ENCODE results near the gene EVA1C. TPM values are rescaled to one million over a fixed set of nuclear protein-coding genes. Genes with fewer than 3 reads are reported as not detected.
"Not testable (repeated sequence)": the region's sequence is repeated elsewhere in the genome, so short reads cannot be mapped to it uniquely, and the experiment has no call there.

Gene EVA1C
- total RNA-seq, 1 experiment from 2014 or later = 46.5 TPM

DNA sequence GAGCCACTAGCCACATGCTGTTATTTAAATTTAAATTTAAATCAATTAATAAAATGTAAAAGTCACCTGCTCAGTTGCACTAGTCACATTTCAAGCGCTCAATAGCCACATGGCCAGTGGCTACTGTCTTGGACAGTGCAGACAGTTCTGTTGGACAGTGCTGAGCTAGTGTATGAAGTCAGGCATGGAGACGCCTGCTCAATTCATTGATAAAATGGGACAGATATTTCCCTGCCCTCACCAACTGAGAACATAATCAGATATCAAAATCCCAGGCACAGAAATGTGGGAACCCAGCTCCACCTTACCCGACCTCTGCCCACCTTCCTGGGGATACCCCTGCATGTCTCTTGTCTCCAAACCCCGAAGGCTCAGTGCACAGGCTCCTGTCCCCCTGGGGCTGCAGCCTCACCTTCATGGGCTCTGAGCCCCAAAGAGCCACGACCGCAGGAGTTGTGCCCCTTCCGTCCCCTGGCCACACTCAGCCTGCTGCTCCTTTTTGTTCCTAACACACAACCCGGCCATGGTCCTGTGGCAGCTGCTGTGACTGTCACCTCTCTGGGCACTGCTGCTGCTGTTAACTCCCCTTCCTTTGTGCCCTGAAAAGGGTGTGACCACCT, 109.3 kb downstream of the EVA1C start:
- DNase-seq (ENCODE audit: extremely low read depth, low read depth) = no peak

GRCh38 chr21:32523463-32523862, 111.0 kb downstream of the EVA1C start:
- no peak for DNase-seq (ENCODE audit: extremely low read depth, low read depth)

GRCh38 chr21:32523988-32524719, 111.6 kb downstream of the EVA1C start:
- DNase-seq (ENCODE audit: extremely low read depth, low read depth) = peak; percentile 42

DNA sequence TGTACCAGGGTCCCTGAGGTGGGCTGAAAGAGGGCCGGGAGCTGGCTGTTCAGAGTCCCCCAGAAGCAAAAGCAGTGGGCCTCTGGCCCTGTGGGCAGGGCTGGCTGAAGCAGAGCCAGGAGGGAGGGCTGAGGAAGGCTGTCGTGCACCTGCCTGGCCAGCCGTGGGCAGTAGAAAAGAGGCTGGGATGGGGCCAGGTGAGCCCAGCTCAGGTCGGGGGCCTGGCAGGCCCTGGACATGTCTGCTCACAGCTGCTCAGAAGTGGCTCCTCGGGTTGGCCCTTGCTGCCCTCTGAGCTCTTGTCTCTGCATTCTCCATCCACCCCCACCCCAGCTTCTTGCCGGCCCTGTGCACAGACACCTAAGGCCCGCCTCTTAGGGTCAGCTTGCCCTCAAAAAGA, 112.8 kb downstream of the EVA1C start:
- DNase-seq (ENCODE audit: extremely low read depth, low read depth) = no peak

DNA sequence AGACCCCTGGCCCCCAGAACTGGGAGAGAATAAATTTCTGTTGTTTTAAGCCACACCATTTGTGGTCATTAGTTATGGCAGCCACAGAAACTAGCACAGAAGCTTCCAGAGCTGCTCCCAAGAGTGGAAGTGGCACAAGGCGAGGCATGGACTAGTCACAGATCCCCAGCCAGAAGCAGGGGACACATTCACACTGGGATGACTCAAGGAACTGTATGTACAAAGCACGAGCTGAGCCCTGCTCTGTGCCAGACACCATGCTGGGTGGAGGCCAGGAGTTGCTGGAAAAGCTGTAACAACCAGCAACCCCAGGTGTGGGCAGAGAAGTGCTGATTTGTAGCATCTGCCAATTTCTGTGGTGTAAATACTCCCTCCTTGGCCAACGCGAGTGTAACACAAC, 117.2 kb downstream of the EVA1C start:
- no peak for DNase-seq (ENCODE audit: extremely low read depth, low read depth)

DNA sequence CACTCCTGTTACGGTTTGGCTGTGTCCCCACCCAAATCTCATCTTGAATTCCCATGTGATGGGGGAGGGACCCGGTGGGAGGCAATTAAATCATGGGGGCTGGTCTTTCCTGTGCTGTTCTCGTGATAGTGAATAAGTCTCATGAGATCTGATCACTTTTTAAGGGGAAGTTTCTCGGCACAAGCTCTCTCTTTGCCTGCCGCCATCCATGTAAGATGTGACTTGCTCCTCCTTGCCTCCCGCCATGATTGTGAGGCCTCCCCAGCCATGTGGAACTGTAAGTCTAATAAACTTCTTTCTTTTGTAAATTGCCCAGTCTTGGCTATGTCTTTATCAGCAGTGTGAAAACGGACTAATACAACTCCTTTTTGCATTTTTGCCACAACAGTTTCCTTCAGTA, 118.3 kb downstream of the EVA1C start:
- not testable (repeated sequence) for DNase-seq (ENCODE audit: extremely low read depth, low read depth)

DNA sequence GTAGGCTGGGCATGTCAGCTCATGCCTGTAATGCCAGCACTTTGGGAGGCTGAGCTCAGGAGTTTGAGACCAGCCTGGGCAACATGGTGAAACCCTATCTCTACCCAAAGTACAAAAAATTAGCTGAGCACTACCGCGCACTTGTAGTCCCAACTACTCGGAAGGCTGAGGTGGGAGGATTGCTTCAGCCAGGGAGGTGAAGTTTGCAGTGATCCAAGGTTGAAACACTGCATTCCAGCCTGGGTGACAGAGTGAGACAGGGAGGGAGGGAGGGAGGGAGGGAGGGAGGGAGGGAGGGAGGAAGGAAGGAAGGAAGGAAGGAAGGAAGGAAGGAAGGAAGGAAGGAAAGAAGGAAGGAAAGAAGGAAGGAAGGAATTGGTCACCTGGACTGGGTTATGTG, 119.1 kb downstream of the EVA1C start:
- not testable (repeated sequence) for DNase-seq (ENCODE audit: extremely low read depth, low read depth)

- no peak for DNase-seq (ENCODE audit: extremely low read depth, low read depth)
Measured at GRCh38 chr21:32532636-32533035, 120.1 kb downstream of the EVA1C start.

GRCh38 chr21:32533053-32533452, 120.5 kb downstream of the EVA1C start:
- DNase-seq (ENCODE audit: extremely low read depth, low read depth) = no peak

GRCh38 chr21:32533611-32534010, 121.1 kb downstream of the EVA1C start:
- no peak for DNase-seq (ENCODE audit: extremely low read depth, low read depth)

GRCh38 chr21:32534113-32534512, 121.6 kb downstream of the EVA1C start:
- no peak for DNase-seq (ENCODE audit: extremely low read depth, low read depth)

DNA sequence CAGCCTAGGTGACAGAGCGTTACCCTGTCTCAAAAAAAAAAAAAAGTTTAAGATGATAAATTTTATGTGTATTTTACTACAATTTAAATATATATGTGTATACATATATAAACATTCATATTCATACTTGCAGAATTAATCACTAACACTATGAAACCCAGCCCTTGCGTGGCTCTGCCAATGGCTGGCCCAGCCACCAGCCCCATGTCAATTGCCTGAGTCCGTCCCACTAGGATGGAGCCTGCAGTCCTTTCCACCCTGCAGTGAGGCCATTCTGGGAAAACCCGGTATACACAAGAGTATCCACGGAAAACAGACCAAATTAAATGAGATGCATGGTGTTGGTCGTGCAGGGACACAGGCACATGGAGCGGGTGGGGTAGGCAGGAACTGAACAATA, 123.1 kb downstream of the EVA1C start:
- DNase-seq (ENCODE audit: extremely low read depth, low read depth) = no peak

DNA sequence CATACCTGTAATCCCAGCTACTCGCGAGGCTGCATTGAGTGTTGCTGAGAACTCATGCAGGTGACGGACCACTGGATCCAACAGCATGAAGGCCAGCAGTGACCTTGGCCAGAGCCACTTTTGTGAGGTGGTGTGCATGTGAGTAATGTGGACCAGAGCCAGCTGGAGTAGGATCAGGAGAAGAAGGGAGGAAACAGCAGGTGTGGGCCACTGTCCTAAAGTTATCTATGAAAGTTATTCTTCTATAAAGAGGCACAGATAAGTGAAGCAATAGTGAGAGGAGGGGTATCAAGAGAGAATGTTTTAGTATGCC, 125.0 kb downstream of the EVA1C start:
- DNase-seq (ENCODE audit: extremely low read depth, low read depth) = no peak

GRCh38 chr21:32538147-32538792, 125.8 kb downstream of the EVA1C start:
- DNase-seq (ENCODE audit: extremely low read depth, low read depth) = no peak

DNA sequence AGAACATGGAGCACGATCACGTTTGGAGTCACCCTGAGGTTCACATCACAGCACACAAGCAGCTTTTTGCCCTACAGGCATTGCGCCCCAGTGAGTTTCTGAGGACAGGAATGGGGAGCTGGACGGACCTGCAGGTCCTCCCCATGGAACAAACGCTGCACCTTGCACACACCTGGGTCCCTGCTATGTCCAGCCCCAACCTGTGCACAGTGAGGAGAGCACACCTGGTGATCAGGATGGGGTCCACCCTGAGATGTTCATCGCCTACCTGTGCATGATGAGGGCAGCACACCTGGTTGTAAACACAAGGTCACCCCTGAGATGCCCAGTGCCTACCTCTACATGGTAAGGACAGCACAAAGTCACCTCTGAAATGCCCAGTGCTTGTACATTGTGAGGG, 126.9 kb downstream of the EVA1C start:
- no peak for DNase-seq (ENCODE audit: extremely low read depth, low read depth)

DNA sequence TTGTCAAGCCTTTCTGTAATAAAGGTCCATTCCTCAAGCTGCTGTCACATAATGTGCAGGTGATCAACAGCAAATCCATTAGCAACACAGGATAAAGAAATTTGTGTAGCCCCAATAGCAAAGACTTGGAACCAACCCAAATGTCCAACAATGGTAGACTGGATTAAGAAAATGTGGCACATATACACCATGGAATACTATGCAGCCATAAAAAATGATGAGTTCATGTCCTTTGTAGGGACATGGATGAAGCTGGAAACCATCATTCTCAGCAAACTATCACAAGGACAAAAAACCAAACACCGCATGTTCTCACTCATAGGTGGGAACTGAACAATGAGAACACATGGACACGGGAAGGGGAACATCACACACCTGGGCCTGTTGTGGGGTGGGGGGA, 130.6 kb downstream of the EVA1C start:
- not testable (repeated sequence) for DNase-seq (ENCODE audit: extremely low read depth, low read depth)

- no peak for DNase-seq (ENCODE audit: extremely low read depth, low read depth)
Measured at GRCh38 chr21:32543975-32544374, 131.5 kb downstream of the EVA1C start.

GRCh38 chr21:32544697-32545096, 132.2 kb downstream of the EVA1C start:
- no peak for DNase-seq (ENCODE audit: extremely low read depth, low read depth)

DNA sequence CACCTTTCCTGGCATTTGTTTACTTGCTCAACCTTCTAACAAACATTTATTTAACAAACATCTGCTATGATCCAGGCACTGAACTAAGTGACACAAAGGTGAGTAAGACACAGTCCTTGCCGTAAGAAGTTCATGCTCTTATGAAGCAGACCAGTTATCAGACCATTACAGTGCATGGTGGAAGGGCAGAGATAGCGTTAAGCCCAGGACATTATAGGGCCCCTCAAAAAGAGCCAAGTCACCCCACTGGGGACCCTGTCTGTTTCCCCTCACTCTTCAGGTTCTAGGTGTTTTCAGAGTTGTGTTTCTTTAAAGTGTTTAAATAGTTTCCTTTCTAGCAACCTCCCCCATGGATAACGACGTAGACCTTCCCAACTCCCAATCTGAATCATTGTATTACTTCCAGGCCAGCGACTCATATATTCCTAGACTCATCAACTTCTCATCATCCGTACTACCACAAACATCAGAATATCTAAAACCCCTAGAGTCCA, 133.5 kb downstream of the EVA1C start:
- DNase-seq (ENCODE audit: extremely low read depth, low read depth) = no peak

DNA sequence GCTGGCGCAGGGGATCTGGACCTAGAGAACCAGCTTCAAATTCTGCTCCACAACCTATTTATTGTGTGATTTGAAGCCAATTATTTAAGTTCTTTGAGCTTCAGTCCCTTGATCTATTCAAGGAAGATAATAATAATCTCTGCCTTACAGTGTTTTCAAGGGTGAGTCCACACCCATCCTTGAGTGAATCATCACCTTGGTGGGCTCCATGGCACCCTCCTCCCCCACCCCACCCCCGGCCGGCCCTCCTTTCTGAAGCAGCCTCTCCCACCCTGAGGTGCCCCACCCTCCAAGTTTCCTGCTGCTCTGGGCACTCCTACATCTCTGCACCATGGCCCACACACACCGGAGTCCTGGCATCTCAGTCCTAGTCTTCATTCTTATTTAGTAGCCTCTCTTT, 134.5 kb downstream of the EVA1C start:
- DNase-seq (ENCODE audit: extremely low read depth, low read depth) = no peak

GRCh38 chr21:32548978-32549377, 136.5 kb downstream of the EVA1C start:
- no peak for DNase-seq (ENCODE audit: extremely low read depth, low read depth)

GRCh38 chr21:32549440-32549839, 136.9 kb downstream of the EVA1C start:
- no peak for DNase-seq (ENCODE audit: extremely low read depth, low read depth)
